ENCODE results near the gene GRIK2. TPM values are rescaled to one million over a fixed set of nuclear protein-coding genes. Genes with fewer than 3 reads are reported as not detected.
"Not testable (repeated sequence)": the region's sequence is repeated elsewhere in the genome, so short reads cannot be mapped to it uniquely, and the experiment has no call there.

The GRIK2 gene
- total RNA-seq, 1 experiment from 2014 or later: 0.70 TPM

GRCh38 chr6:101633081-101633480 lies 239.6 kb downstream of the GRIK2 start:
- H3K79me1 ChIP-seq (ENCODE audit: insufficient read depth, low read depth, low read length, poor library complexity, severe bottlenecking): no peaks in the 10 kb centered on the region
- no peak overlapping the region for H3T11ph ChIP-seq (ENCODE audit: low read length)
- no peaks in the 10 kb centered on the region for H3K9me3 ChIP-seq (ENCODE audit: control insufficient read depth, low read depth, low read length)
- H3K23ac ChIP-seq (ENCODE audit: insufficient read length, low read depth, low read length): peak overlapping the region; percentile 49
- no peak overlapping the region for H4K91ac ChIP-seq (ENCODE audit: insufficient read length, low read depth, low read length)
- H2AFZ ChIP-seq (ENCODE audit: low read length): no peak overlapping the region
- H3K56ac ChIP-seq (ENCODE audit: insufficient read length, low read depth, low read length): no peak overlapping the region
- no peak overlapping the region for H3K18ac ChIP-seq (ENCODE audit: insufficient read length, low read depth, low read length)
- H3K9ac ChIP-seq (ENCODE audit: extremely low read depth, insufficient read length, low read length): no peak overlapping the region
- no peak overlapping the region for H2BK15ac ChIP-seq (ENCODE audit: low read depth, low read length)
- Mint-ChIP-seq H3K27ac (no peak overlapping the region), H3K4me3 (no peak overlapping the region), H3K36me3 (ENCODE audit: insufficient read depth in 1 of 3, low read depth in 3 of 3) (peaks cover 0 to 4% (median 0%) of the 10 kb centered on the region in 3 experiments; a peak in 2 of 7 replicates), H3K4me1 (no peaks in the 10 kb centered on the region), H3K9me3 (peaks cover 0 to 2% of the 10 kb centered on the region in 2 experiments; a peak in 1 of 5 replicates), H3K27me3 (ENCODE audit: low read depth) (no peaks in the 10 kb centered on the region)
- H2BK120ac ChIP-seq (ENCODE audit: low read depth, low read length, poor library complexity, severe bottlenecking): no peak overlapping the region
- H4K8ac ChIP-seq (replicated peaks; ENCODE audit: insufficient read length, low read depth, low read length): no peak overlapping the region
- no peaks in the 10 kb centered on the region for H3K23me2 ChIP-seq (ENCODE audit: insufficient read length, low read depth, low read length, poor library complexity, severe bottlenecking)
- H4K5ac ChIP-seq (ENCODE audit: insufficient read length, low read depth, low read length): no peak overlapping the region
- no peak overlapping the region for H3K4ac ChIP-seq (ENCODE audit: low read depth, low read length)
- TF ChIP-seq CTCF (conservative IDR thresholded peaks at IDR 0.05): no peak
- no peak overlapping the region for H3K27ac ChIP-seq (ENCODE audit: insufficient read length, low read depth, low read length)
- H2BK12ac ChIP-seq (ENCODE audit: insufficient read length, low read depth, low read length): no peak overlapping the region
- H3K27me3 ChIP-seq (ENCODE audit: insufficient read depth, low read length): no peaks in the 10 kb centered on the region
- no peaks in the 10 kb centered on the region for H3K4me1 ChIP-seq (ENCODE audit: insufficient read depth, low read length)
- H3K14ac ChIP-seq (ENCODE audit: insufficient read depth, low read length): no peak overlapping the region
- H4K20me1 ChIP-seq (ENCODE audit: control insufficient read depth, insufficient read depth, insufficient read length): no peaks in the 10 kb centered on the region
- WGBS (ENCODE audit: extremely low coverage, insufficient read length, low lambda C conversion rate): no CpG with 5 or more reads among the region's 3 CpGs
- H3K4me2 ChIP-seq (ENCODE audit: insufficient read depth, insufficient read length, low read length): no peak overlapping the region
- DNase-seq: no peak
- no peak overlapping the region for H2AK5ac ChIP-seq (ENCODE audit: insufficient read length, low read length)
- H2BK20ac ChIP-seq (ENCODE audit: low read depth, low read length, poor library complexity, severe bottlenecking): no peak overlapping the region
- no peaks in the 10 kb centered on the region for H3K79me2 ChIP-seq (ENCODE audit: insufficient read depth, low read length)
- no peak overlapping the region for H2BK5ac ChIP-seq (ENCODE audit: insufficient read length, low read length)

DNA sequence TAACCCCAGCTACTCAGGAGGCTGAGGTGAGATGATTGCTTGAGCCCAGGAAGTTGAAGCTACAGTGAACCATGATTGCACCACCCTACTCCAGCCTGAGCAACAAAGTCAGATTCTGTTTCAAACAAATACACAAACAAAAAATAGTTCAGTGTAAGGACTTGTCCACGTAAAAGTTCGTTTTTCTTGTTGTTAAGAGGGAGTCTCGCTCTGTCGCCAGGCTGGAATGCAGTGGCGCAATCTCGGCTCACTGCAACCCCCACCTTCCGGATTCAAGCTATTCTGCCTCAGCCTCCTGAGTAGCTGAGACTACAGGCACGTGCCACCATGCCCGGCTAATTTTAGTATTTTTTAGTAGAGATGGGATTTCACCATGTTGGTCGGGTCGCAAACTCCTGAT lies 245.4 kb downstream of the GRIK2 start:
- not testable (repeated sequence) for H3T11ph ChIP-seq (ENCODE audit: low read length); H3K56ac ChIP-seq (ENCODE audit: insufficient read length, low read depth, low read length); H2BK20ac ChIP-seq (ENCODE audit: low read depth, low read length, poor library complexity, severe bottlenecking); H3K4ac ChIP-seq (ENCODE audit: low read depth, low read length); H3K9me3 ChIP-seq (ENCODE audit: control insufficient read depth, low read depth, low read length); H3K4me1 Mint-ChIP-seq; H3K36me3 Mint-ChIP-seq (ENCODE audit: insufficient read depth in 1 of 3, low read depth in 3 of 3); H3K9ac ChIP-seq (ENCODE audit: extremely low read depth, insufficient read length, low read length); DNase-seq; H3K27ac Mint-ChIP-seq; H3K18ac ChIP-seq (ENCODE audit: insufficient read length, low read depth, low read length); H3K27me3 Mint-ChIP-seq (ENCODE audit: low read depth); H2BK120ac ChIP-seq (ENCODE audit: low read depth, low read length, poor library complexity, severe bottlenecking); H3K4me1 ChIP-seq (ENCODE audit: insufficient read depth, low read length); H3K79me1 ChIP-seq (ENCODE audit: insufficient read depth, low read depth, low read length, poor library complexity, severe bottlenecking); H2BK5ac ChIP-seq (ENCODE audit: insufficient read length, low read length); H3K79me2 ChIP-seq (ENCODE audit: insufficient read depth, low read length); H3K9me3 Mint-ChIP-seq; H3K14ac ChIP-seq (ENCODE audit: insufficient read depth, low read length); H4K91ac ChIP-seq (ENCODE audit: insufficient read length, low read depth, low read length); H2AK5ac ChIP-seq (ENCODE audit: insufficient read length, low read length); H2AFZ ChIP-seq (ENCODE audit: low read length); H4K5ac ChIP-seq (ENCODE audit: insufficient read length, low read depth, low read length); H3K27ac ChIP-seq (ENCODE audit: insufficient read length, low read depth, low read length); H3K23ac ChIP-seq (ENCODE audit: insufficient read length, low read depth, low read length); H2BK12ac ChIP-seq (ENCODE audit: insufficient read length, low read depth, low read length); H2BK15ac ChIP-seq (ENCODE audit: low read depth, low read length); H3K4me3 Mint-ChIP-seq; H4K20me1 ChIP-seq (ENCODE audit: control insufficient read depth, insufficient read depth, insufficient read length); H3K23me2 ChIP-seq (ENCODE audit: insufficient read length, low read depth, low read length, poor library complexity, severe bottlenecking); H4K8ac ChIP-seq (replicated peaks; ENCODE audit: insufficient read length, low read depth, low read length); H3K4me2 ChIP-seq (ENCODE audit: insufficient read depth, insufficient read length, low read length); H3K27me3 ChIP-seq (ENCODE audit: insufficient read depth, low read length)
- no CpG with 5 or more reads among the region's 11 CpGs for WGBS (ENCODE audit: extremely low coverage, insufficient read length, low lambda C conversion rate)

Data from H9 (cell line).